ENCODE measurements around the gene MAGEL2.
"Not testable (repeated sequence)": the region's sequence is repeated elsewhere in the genome, so short reads cannot be mapped to it uniquely, and the experiment has no call there.

Gene MAGEL2

GRCh38 chr15:23599053-23599452 is 48.6 kb downstream of the MAGEL2 start:
- Histone ChIP-seq H3K9ac (ENCODE audit: low read depth, low read length) (no peak overlapping the region), H3K4me3 (ENCODE audit: low read length) (no peak overlapping the region), H3K36me3 (ENCODE audit: insufficient read depth, low read depth, low read length) (no peaks in the 10 kb centered on the region), H3K9me3 (ENCODE audit: insufficient read depth, low read depth, low read length) (peaks cover 32% of the 10 kb centered on the region), H3K4me1 (ENCODE audit: insufficient read depth, low read length) (no peaks in the 10 kb centered on the region), H3K27ac (ENCODE audit: low read length) (no peak overlapping the region), H3K27me3 (ENCODE audit: insufficient read depth, low read length) (no peaks in the 10 kb centered on the region)

DNA sequence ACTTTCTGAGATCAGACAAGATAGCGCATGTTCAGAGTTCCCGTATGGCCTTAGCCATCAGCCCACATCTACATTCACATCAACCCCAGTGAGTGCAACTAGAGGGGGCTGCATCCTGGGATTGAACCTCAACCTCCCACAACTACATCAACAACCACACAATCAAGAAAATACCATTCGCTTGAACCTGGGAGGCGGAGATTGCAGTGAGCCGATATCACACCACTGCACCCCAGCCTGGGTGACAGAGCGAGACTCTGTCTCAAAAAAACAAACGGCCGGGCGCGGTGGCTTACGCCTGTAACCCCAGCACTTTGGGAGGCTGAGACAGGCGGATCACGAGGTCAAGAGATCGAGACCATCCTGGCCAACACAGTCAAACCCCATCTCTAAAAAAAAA is 50.4 kb downstream of the MAGEL2 start:
- not testable (repeated sequence) for H3K36me3 ChIP-seq (ENCODE audit: insufficient read depth, low read depth, low read length); H3K4me3 ChIP-seq (ENCODE audit: low read length); H3K9ac ChIP-seq (ENCODE audit: low read depth, low read length); H3K4me1 ChIP-seq (ENCODE audit: insufficient read depth, low read length); H3K27ac ChIP-seq (ENCODE audit: low read length); H3K27me3 ChIP-seq (ENCODE audit: insufficient read depth, low read length)
- H3K9me3 ChIP-seq (ENCODE audit: insufficient read depth, low read depth, low read length) = peaks cover 20% of the 10 kb centered on the region

GRCh38 chr15:23596736-23597135 is 50.9 kb downstream of the MAGEL2 start:
- H3K4me3 ChIP-seq (ENCODE audit: low read length) = no peak overlapping the region
- H3K9me3 ChIP-seq (ENCODE audit: insufficient read depth, low read depth, low read length) = peaks cover 18% of the 10 kb centered on the region
- H3K36me3 ChIP-seq (ENCODE audit: insufficient read depth, low read depth, low read length) = no peaks in the 10 kb centered on the region
- H3K4me1 ChIP-seq (ENCODE audit: insufficient read depth, low read length) = no peaks in the 10 kb centered on the region
- no peak overlapping the region for H3K9ac ChIP-seq (ENCODE audit: low read depth, low read length)
- H3K27ac ChIP-seq (ENCODE audit: low read length) = no peak overlapping the region
- H3K27me3 ChIP-seq (ENCODE audit: insufficient read depth, low read length) = no peaks in the 10 kb centered on the region

DNA sequence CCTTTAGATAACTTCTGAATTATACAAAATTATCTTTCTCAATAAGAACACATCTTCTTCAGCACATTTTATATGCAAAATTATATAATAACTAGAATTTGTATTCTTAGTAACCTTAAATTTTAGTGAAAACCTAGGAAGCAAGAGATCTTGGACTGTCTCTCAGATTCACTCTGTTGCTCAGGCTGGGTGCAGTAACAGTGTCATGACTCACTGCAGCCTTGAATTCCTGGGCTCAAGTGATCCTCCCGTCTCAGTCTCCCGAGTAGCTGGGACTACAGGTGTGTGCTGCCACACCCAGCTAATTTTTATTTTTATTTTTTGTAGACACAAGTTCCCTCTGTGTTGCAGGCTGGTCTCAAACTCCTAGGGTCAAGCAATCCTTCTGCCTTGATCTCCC is 52.3 kb downstream of the MAGEL2 start:
- Histone ChIP-seq H3K9ac (ENCODE audit: low read depth, low read length) (no peak overlapping the region), H3K27me3 (ENCODE audit: insufficient read depth, low read length) (no peaks in the 10 kb centered on the region), H3K4me1 (ENCODE audit: insufficient read depth, low read length) (no peaks in the 10 kb centered on the region), H3K36me3 (ENCODE audit: insufficient read depth, low read depth, low read length) (no peaks in the 10 kb centered on the region), H3K4me3 (ENCODE audit: low read length) (no peak overlapping the region), H3K27ac (ENCODE audit: low read length) (no peak overlapping the region), H3K9me3 (ENCODE audit: insufficient read depth, low read depth, low read length) (peaks cover 18% of the 10 kb centered on the region)

DNA sequence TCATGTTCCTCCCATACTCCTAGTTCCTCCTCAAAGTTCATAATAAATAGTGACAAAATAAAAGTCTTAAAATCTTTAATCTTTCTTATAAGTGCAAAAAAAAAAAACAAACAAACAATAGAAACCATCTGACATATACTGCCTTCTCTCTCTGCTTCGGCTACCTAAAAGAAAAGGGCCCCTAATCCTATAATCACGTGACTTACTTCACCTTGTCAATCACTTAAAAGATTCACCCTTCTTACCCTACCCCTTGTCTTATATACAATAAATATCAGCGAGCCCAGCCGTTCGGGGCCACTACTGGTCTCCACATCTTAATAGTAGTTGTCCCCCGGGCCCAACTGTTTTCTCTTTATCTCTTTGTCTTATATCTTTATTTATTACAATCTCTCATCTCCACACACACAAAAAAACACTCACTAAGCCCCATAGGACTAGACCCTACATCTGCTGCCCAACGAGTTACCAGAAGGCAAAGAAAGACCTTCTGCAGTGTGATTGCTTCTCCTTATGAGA is 53.4 kb downstream of the MAGEL2 start:
- Histone ChIP-seq H3K27ac (ENCODE audit: low read length) (no peak overlapping the region), H3K27me3 (ENCODE audit: insufficient read depth, low read length) (no peaks in the 10 kb centered on the region), H3K9ac (ENCODE audit: low read depth, low read length) (no peak overlapping the region)

More for the DNA sequence above, 53.4 kb downstream of the MAGEL2 start:
- no peaks in the 10 kb centered on the region for H3K4me1 ChIP-seq (ENCODE audit: insufficient read depth, low read length)
- H3K36me3 ChIP-seq (ENCODE audit: insufficient read depth, low read depth, low read length) = no peaks in the 10 kb centered on the region
- H3K4me3 ChIP-seq (ENCODE audit: low read length) = no peak overlapping the region
- peaks cover 20% of the 10 kb centered on the region for H3K9me3 ChIP-seq (ENCODE audit: insufficient read depth, low read depth, low read length)
